Neutrophil (primary cell): ENCODE data around the gene CYB5D1.
A peak's percentile ranks its signal among the peaks of the same experiment; 100 is the strongest.

Experiments
- H3K27ac ChIP-seq: fragments of 200-600 bp; sonication (generic); 2 replicates; pipeline ENCODE4 v1.5.1; 2016; ENCODE audit warnings: mild to moderate bottlenecking, moderate library complexity
- H3K27me3 ChIP-seq: fragments of 200-600 bp; sonication (generic); 2 replicates; pipeline ENCODE4 v1.6.0; 2016; ENCODE audit warnings: mild to moderate bottlenecking
- H3K36me3 ChIP-seq: fragments of 200-600 bp; sonication (generic); 2 replicates; pipeline ENCODE4 v1.5.1; 2017
- H3K4me1 ChIP-seq, 2 experiments: fragments of 200-600 bp in 1 of 2; sonication (generic) in 1 of 2; 1 replicate in 1 of 2; 2 replicates in 1 of 2; pipeline versions ENCODE4 v1.5.1 to v1.6.1; 2013 to 2016; ENCODE audit warnings: low read depth in 1 of 2, low read length in 1 of 2, mild to moderate bottlenecking in 1 of 2, moderate library complexity in 1 of 2; ENCODE audit not compliant: control insufficient read depth in 1 of 2, insufficient read depth in 1 of 2
- H3K4me3 ChIP-seq, 2 experiments: fragments of 200-600 bp in 1 of 2; sonication (generic) in 1 of 2; 1 replicate in 1 of 2; 2 replicates in 1 of 2; pipeline ENCODE4 v1.5.1; 2013 to 2016; ENCODE audit warnings: low read depth in 1 of 2, low read length in 1 of 2, mild to moderate bottlenecking in 1 of 2, moderate library complexity in 1 of 2
- H3K9me3 ChIP-seq: fragments of 200-600 bp; sonication (generic); 2 replicates; pipeline ENCODE4 v1.5.1; 2016
- CTCF ChIP-seq: fragments of 200-600 bp; sonication (generic); IDR thresholded peaks from 2 replicates; pipeline ENCODE4 v1.5.1; 2016; ENCODE audit warnings: antibody characterized with exemption

The CYB5D1 gene

GRCh38 chr17:7834957-7835813 lies 22.6 kb upstream of the CYB5D1 start:
- Histone ChIP-seq H3K9me3 (no peaks in the 10 kb centered on the region), H3K27me3 (peaks cover 3% of the 10 kb centered on the region), H3K4me3 (peak overlapping the region; percentile 93 to 98), H3K27ac (peak overlapping the region; percentile 97), H3K36me3 (peaks cover 12% of the 10 kb centered on the region), H3K4me1 (peaks cover 46 to 47% of the 10 kb centered on the region in 2 experiments)
- TF ChIP-seq CTCF: peak; percentile 90

GRCh38 chr17:7835814-7836595 lies 21.8 kb upstream of the CYB5D1 start:
- no peaks in the 10 kb centered on the region for H3K9me3 ChIP-seq
- H3K36me3 ChIP-seq: peaks cover 20% of the 10 kb centered on the region
- no peak for TF ChIP-seq CTCF
- H3K27ac ChIP-seq: peak overlapping the region; percentile 97
- H3K4me1 ChIP-seq: peaks cover 54 to 55% of the 10 kb centered on the region in 2 experiments
- peak overlapping the region; percentile 93 to 98 for H3K4me3 ChIP-seq
- peaks cover 3% of the 10 kb centered on the region for H3K27me3 ChIP-seq

DNA sequence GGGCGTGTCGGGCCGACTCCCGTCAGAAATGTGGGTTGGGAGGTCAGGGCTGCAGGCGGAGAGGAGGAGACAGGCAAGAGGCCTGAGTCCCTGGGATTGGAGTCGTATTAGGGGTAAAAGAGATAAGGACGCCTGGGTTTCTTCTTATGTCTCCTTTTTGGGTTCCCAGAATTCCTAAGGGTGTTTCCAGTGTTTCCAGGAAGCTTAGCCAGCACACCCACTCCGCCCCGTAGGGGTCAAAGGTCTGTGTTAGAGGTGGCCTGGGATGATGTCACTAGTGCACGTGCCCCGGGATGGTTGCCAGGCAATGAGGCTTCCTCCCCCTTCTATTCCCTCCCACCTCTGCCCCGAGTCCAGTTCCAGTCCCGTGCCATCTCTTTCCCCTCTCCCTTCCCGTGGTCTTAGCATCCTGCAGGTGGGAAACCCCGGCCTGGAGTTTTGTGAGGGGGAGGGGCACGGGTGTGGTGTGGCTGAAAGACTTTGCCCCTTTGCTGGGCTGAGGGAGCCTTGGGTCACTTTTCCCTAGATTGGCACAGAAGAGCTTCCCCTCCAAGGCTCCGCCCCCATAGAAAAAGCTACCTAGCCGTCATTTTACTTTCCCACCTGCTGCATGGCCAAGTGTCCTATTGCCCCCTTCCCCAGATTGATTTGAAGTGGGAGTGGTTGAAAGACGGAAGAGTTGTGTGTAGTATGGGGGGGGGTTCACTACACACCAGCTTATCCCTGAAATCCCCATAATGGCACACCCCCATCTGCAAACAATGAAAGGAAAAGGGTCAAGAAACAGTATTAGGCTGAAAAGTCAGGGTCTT lies 21.0 kb upstream of the CYB5D1 start:
- H3K4me3 ChIP-seq: peak overlapping the region; percentile 93 to 98
- H3K4me1 ChIP-seq: peaks cover 59 to 60% of the 10 kb centered on the region in 2 experiments
- peak; percentile 29 for TF ChIP-seq CTCF
- no peaks in the 10 kb centered on the region for H3K9me3 ChIP-seq
- peaks cover 28% of the 10 kb centered on the region for H3K36me3 ChIP-seq
- peak overlapping the region; percentile 97 for H3K27ac ChIP-seq
- peaks cover 2% of the 10 kb centered on the region for H3K27me3 ChIP-seq

DNA sequence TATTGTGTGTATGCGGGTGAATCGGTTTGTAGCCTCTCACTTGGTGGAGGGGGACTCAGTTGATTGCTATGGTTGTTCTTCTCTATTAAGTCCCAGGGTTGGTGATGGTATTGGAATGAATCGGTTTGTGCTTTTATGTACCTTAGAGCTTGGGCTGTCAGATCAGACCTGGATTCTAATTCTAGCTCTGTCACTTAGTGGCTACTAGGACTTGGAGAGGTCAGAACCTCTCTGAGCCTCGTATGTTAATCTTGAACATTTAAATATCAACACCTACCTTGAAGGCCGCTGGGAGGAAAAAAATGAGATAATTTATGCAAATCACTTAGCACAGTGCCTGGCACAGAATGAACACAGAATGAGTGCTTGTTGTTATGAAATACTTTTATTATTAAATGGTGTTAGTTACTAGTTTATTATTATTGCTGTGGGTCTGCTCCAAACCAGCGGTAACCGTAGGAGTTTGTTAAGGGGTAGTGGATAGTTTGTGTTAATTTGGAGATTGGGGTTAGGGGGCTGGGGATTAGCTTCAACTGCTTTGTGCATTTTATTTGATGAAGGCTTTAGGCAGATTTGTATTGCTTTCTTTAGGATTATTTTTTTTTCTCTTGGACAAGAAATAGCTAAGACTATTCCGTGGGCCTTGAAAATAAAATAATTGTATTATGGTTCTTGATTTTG lies 20.3 kb upstream of the CYB5D1 start:
- peaks cover 59 to 60% of the 10 kb centered on the region in 2 experiments for H3K4me1 ChIP-seq
- H3K36me3 ChIP-seq: peaks cover 35% of the 10 kb centered on the region
- no peaks in the 10 kb centered on the region for H3K27me3 ChIP-seq
- no peak for TF ChIP-seq CTCF
- H3K9me3 ChIP-seq: no peaks in the 10 kb centered on the region
- peak overlapping the region; percentile 97 for H3K27ac ChIP-seq
- H3K4me3 ChIP-seq: peak overlapping the region; percentile 93 to 98
